ENCODE results near the gene VPS35. TPM values are rescaled to one million over a fixed set of nuclear protein-coding genes. Genes with fewer than 3 reads are reported as not detected.

Gene VPS35
- total and polyA plus RNA-seq, 10 of the 15 experiments (the other 5 are each of a cell fraction or from before 2014, with no cell fraction given) = 28.5 to 125 (median 60.6) TPM

- WGBS (ENCODE audit: insufficient coverage, insufficient replicate concordance, low lambda C conversion rate, missing lambda C conversion rate) = 96% methylated on average over 3 of the region's 3 CpGs
- Histone ChIP-seq H3K27ac (ENCODE audit: control insufficient read depth, insufficient read depth) (no peak overlapping the region), H3K4me2 (ENCODE audit: control insufficient read depth, insufficient read depth) (no peak overlapping the region), H3K9ac (ENCODE audit: control insufficient read depth, insufficient read depth, low read length) (no peak overlapping the region), H3K4me3 (no peak overlapping the region), H4K20me1 (ENCODE audit: control insufficient read depth, insufficient read depth) (no peaks in the 10 kb centered on the region), H3K4me1 (ENCODE audit: control insufficient read depth, insufficient read depth, low read length) (no peaks in the 10 kb centered on the region), H3K27me3 (replicated peaks in 1 of 2; ENCODE audit: control insufficient read depth in 2 of 2, insufficient read depth in 2 of 2, low read length in 1 of 2) (no peaks in the 10 kb centered on the region), H3K9me3 (replicated peaks; ENCODE audit: control insufficient read depth, insufficient read depth, low read length) (no peaks in the 10 kb centered on the region), H3K79me2 (ENCODE audit: control insufficient read depth, insufficient read depth, low read length) (no peaks in the 10 kb centered on the region), H3K36me3 (ENCODE audit: control insufficient read depth in 2 of 2, insufficient read depth in 2 of 2, low read length in 1 of 2) (peaks cover 2 to 11% of the 10 kb centered on the region in 2 experiments; a peak in 2 of 4 replicates), H2AFZ (ENCODE audit: control insufficient read depth, low read depth, low read length) (no peak overlapping the region)
- no peak for TF ChIP-seq MXI1 (IDR thresholded peaks at IDR 0.05; ENCODE audit: low read depth, low read length)
- TF ChIP-seq ZNF274 (IDR thresholded peaks at IDR 0.05; ENCODE audit: insufficient read depth, insufficient read length) = no peak
- no peak for TF ChIP-seq NRF1 (conservative IDR thresholded peaks at IDR 0.05; ENCODE audit: low read depth, low read length)
- no peak for TF ChIP-seq YY1 (IDR thresholded peaks at IDR 0.05; ENCODE audit: low read depth, low read length)
- ChIA-PET CTCF (interaction anchor here (1.0 to 1.8 kb wide), 4 partner anchors 26 to 230 kb away, joined by 3 to 6 read pairs (median 4); no protein-coding TSS in a partner anchor), SMC1A (ENCODE audit: uncharacterized antibody, unreplicated experiment) (interaction anchor here (1.2 to 1.4 kb wide), 2 partner anchors 9 to 25 kb away, joined by 3 to 5 read pairs; no protein-coding TSS in a partner anchor), RAD21 (ENCODE audit: unreplicated experiment) (no interaction called here), POLR2A (no interaction called here)
- no peak for ATAC-seq
- in situ Hi-C loops (cut with MboI) (no loop called here), intact Hi-C loops (cut with micrococcal nuclease; ENCODE audit: unreplicated experiment) (no loop called here)
- FAIRE-seq = no peak
- no peak for DNase-seq (ENCODE audit: low read depth, low spot score)
- BruUV-seq (replicated peaks) = no TSS peak
Measured at GRCh38 chr16:46700048-46700447, 11.1 kb upstream of the VPS35 start.

GRCh38 chr16:46696957-46697356, 8.0 kb upstream of the VPS35 start:
- WGBS (ENCODE audit: insufficient coverage, insufficient replicate concordance, low lambda C conversion rate, missing lambda C conversion rate) = 96% methylated on average over 3 of the region's 3 CpGs
- ChIA-PET SMC1A (ENCODE audit: uncharacterized antibody, unreplicated experiment) (interaction anchor here (1.1 kb wide), 1 partner anchor 98 kb away, joined by 3 read pairs; no protein-coding TSS in a partner anchor), RAD21 (ENCODE audit: unreplicated experiment) (no interaction called here), POLR2A (no interaction called here), CTCF (interaction anchor here (1.0 to 1.8 kb wide), 4 partner anchors 19 to 104 kb away, joined by 3 to 7 read pairs (median 3); no protein-coding TSS in a partner anchor)
- DNase-seq (ENCODE audit: low read depth, low spot score) = no peak
- Histone ChIP-seq H3K4me3 (no peak overlapping the region), H2AFZ (ENCODE audit: control insufficient read depth, low read depth, low read length) (no peak overlapping the region), H3K9me3 (replicated peaks; ENCODE audit: control insufficient read depth, insufficient read depth, low read length) (no peaks in the 10 kb centered on the region), H3K4me1 (ENCODE audit: control insufficient read depth, insufficient read depth, low read length) (no peaks in the 10 kb centered on the region), H4K20me1 (ENCODE audit: control insufficient read depth, insufficient read depth) (no peaks in the 10 kb centered on the region), H3K4me2 (ENCODE audit: control insufficient read depth, insufficient read depth) (no peak overlapping the region), H3K27ac (ENCODE audit: control insufficient read depth, insufficient read depth) (no peak overlapping the region), H3K9ac (ENCODE audit: control insufficient read depth, insufficient read depth, low read length) (no peak overlapping the region), H3K27me3 (replicated peaks in 1 of 2; ENCODE audit: control insufficient read depth in 2 of 2, insufficient read depth in 2 of 2, low read length in 1 of 2) (no peaks in the 10 kb centered on the region), H3K36me3 (ENCODE audit: control insufficient read depth in 2 of 2, insufficient read depth in 2 of 2, low read length in 1 of 2) (peaks cover 2 to 15% of the 10 kb centered on the region in 2 experiments; a peak in 2 of 4 replicates), H3K79me2 (ENCODE audit: control insufficient read depth, insufficient read depth, low read length) (peaks cover 11% of the 10 kb centered on the region)
- FAIRE-seq = no peak
- BruUV-seq (replicated peaks) = no TSS peak
- in situ Hi-C loops (cut with MboI) (loop anchor here (10.0 kb wide), 1 partner anchor 128 kb away; no protein-coding TSS in a partner anchor), intact Hi-C loops (cut with micrococcal nuclease; ENCODE audit: unreplicated experiment) (no loop called here)
- no peak for ATAC-seq
- TF ChIP-seq RB1 (IDR thresholded peaks at IDR 0.05; ENCODE audit: borderline replicate concordance) (no peak), HDAC2 (IDR thresholded peaks at IDR 0.05) (no peak), ZNF592 (IDR thresholded peaks at IDR 0.05) (no peak), TAF1 (IDR thresholded peaks at IDR 0.05; ENCODE audit: borderline replicate concordance, low read depth, low read length) (no peak), EED (IDR thresholded peaks at IDR 0.05; ENCODE audit: low read depth) (no peak), SIX5 (IDR thresholded peaks at IDR 0.05; ENCODE audit: low read depth, low read length, severe bottlenecking) (no peak), EP300 (IDR thresholded peaks at IDR 0.05; ENCODE audit: borderline replicate concordance in 1 of 2, control insufficient read depth in 1 of 2, low read depth in 2 of 2, low read length in 2 of 2) (no peak), SMAD1 (IDR thresholded peaks at IDR 0.05; ENCODE audit: low read depth, partially characterized antibody) (no peak), ETV6 (conservative IDR thresholded peaks at IDR 0.05 in 1 of 2, IDR thresholded peaks at IDR 0.05 in 1 of 2; ENCODE audit: borderline replicate concordance in 1 of 2, low read depth in 1 of 2) (no peak), POLR2AphosphoS5 (IDR thresholded peaks at IDR 0.05; ENCODE audit: low read length) (no peak), PAX8 (IDR thresholded peaks at IDR 0.05) (no peak)

All from GM12878 (cell line).